Dedifferentiated amniotic fluid mesenchymal stem cell (primary cell): ENCODE results near the gene TRERF1.

Experiments used
- DNase-seq: peaks from one replicate; pipeline ENCODE4 v3.0.0-alpha.2; 2016; ENCODE audit errors: extremely low spot score

Gene TRERF1

DNA sequence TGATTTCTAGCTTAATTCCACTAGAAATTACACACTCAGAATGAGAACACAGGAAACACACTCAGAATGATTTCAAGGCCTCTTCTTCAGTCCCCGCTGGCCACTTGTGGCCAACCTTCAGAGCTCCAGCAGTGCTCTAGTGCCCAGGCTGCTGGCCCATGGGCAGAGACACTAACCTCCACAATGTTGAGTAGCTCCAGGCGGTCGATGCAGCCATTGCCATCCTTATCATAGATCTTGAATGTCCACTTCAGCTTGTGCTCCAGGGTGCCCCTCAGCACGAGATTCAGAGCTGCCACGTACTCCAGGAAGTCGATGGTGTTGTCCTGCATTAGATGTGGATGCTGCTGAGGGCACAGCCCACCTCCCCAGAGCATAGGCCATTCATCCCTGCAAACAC lies 263.3 kb downstream of the TRERF1 start:
- no peak for DNase-seq

DNA sequence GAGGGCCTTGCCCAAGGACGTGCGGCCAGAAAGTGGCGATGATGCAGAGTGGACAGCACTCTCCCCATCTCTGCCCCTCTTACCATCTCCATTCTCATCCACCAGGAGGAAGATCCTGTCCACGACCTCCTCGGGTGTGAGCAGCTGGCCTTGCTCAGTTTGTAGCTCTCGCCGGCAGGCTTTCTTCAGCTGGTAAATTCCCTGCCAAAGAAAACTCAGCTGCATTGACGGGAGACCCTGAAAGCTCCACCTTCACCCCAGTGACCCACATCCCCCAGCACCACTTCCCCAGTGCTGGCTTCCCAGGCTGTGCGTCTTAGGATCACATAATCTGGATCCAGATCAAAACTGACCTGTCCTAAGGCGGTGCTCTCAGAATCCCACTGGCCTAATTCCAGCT lies 266.1 kb downstream of the TRERF1 start:
- DNase-seq, result no peak

DNA sequence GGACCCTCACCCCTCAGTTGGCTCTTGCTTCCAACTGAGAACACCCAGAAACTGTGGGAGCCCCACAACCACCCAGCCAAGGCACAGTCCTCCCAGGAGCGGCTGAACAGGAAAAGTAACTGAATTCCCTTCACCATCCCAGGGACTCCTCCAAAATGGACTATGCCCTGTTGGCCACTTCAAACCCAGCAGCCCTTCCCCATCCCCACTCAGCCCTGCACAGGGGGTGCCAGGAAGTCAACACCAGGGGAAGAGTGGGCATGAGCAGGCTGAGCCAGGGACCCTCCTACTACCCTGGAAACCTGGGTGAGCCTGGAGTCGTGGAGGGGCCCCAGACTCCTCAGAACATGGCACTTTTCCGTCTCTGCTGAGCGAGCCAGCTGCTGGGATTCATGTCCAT lies 267.3 kb downstream of the TRERF1 start:
- DNase-seq, result no peak

DNA sequence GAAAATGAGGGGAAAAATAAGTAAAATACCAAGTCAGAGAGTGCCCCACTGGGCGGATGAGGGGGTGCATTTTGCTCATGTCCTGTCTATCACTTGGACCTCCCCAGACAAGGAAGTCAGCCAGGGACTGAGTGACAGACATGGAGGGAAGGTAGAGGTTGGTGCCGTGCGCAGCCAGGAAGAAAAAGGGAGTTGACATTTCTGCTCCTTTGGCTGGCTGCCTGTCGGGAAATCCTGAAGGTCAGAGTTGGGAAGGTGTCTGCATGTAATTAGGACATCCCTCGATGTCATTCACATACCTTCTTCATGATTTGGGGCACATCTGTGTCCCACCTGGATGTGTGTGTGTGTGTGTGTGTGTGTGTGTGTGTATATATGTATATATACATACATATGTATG lies 269.6 kb downstream of the TRERF1 start:
- DNase-seq, result no peak

DNA sequence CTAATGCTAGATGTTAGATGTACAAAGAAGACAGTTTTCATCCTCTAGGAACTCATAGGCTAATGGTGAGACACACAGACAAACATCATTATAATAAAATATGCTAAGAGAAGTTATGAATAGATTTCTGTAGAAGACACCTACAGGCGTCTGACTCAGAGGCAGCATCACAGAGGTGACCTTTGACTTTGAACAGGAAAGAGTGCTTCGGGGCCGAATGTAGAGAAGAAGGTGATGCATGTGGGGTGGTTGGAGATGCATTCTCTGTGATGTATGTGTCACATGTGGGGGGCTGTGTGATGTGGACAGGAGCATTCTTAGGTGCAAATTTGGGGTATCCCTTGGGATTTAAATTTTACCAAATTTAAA lies 271.8 kb downstream of the TRERF1 start:
- no peak for DNase-seq

DNA sequence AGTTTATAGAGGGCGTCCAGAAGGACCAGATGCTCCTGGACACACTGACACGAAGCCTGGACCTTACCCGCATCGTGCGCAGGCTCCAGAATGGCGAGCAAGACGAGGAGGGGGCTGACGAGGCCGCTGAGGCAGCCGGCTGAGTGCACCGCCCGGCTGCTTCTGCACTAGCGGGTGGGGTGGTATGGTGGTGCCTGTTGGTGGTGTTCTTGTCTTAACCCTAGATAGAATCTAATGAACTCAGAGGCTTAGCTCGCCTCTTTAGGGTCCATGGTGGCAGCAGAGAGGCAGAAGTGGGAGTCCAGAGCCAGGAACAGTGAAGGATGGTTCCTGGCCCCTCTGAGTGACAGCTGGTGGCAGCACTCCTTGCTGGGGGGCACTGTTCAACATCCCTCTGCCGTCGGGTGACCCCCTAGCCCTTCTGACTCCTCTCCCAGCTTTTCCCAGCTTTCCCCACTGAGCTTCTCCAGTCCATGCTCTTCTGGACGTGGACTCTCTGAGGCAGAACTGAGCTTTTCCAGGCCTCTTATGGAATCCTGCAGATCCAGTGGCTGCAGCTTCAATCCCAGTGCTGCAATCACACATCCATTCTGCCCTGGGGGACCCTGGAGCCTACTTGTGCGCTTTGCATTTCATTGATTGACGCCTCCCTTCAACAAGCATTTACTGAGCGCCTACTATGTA lies 272.3 kb downstream of the TRERF1 start:
- no peak for DNase-seq

DNA sequence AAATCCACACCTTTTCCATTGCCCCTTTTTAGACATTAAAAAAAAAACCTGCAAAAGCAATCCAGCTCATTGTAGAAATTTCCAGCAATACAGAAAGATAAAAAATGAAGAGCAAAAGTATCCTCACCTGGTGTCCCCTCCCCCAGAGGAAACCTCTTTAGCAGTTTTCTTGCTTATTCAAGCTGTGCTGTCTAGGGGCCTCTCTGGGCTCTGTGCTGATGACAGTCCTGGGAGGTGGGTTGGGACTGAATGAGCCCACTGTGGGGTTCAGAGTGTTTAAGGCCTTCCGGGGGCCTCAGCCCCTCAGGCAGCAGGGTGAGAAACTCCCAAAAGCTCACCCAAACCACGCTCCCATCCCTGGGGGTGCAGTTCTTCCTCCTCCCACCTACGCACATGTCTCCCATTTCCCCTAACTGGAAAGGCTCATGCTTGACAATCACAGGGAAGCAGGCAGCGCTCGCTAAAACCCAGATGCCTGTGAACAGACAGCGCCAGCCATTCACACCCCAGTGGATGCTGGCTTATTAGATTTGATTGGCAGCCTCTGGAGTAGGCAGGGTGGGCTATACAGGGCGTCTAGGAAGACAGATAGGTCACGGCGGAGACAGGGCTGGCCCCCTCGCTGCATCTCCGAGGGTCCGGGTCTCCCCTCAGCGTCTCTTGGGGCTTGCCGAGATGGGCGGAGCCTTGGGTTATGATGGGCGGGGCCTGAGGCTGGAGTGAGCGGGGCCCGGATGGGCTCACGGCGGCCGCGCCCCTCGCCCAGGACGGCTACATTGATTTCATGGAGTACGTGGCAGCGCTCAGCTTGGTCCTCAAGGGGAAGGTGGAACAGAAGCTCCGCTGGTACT lies 274.0 kb downstream of the TRERF1 start:
- DNase-seq, result no peak

DNA sequence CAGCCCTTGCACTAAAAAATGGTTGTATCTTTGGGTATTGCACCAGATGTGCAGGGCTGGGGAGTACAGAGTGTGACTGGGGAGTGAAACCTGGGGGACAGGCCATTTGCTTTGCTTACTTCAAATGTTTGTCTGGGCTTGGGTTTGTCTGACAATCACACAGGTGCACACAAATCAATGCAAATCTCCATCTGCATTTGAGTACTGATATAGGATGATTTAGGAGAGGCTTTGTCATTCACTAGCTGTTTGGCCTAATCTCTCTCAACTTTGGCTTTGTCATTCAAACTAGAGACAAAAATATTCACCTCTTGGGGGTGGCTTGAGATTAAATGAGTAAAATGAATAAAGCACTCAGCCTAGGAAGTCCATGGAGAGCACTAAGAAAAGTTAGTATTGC lies 274.7 kb downstream of the TRERF1 start:
- DNase-seq, result no peak

DNA sequence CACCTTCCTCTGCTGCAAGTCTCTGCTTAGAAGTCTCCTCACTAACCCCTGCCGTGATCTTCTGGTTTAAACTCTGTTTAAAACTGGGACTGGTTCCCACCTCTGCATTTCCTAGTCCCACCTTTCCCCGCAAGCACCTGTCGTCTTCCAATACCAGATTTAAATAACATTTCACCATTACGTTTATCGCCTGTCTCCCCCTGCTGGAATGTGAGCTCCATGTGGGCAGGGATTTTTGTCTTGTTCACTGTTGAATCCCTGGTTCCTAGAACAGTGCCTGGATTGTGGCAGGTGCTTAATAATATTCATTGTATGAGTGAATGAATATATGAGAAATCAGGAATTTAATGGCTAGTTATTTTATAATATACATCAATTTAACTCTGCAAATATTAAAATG lies 275.9 kb downstream of the TRERF1 start:
- no peak for DNase-seq
